A549 (cell line): Measurements from ENCODE around the gene GDAP2. TPM values are rescaled to one million over a fixed set of nuclear protein-coding genes. Genes with fewer than 3 reads are reported as not detected.

Experiments used
- ATAC-seq, 2 experiments: fragments of 200-7000 bp in 1 of 2; fragments of >200 bp in 1 of 2; cut with Nextera tagmentation in 1 of 2; cut with Tn5 transposase in 1 of 2; 3 replicates each; pipeline versions ENCODE4 v1.8.0 to v1.9.1; 2018 to 2020; ENCODE audit warnings: mild to moderate bottlenecking in 1 of 2, moderate library complexity in 1 of 2
- CTCF ChIA-PET: fragments of 300-600 bp; sonication (Branson Sonifier 250); formaldehyde crosslinking; extraction: SDS; loops from one replicate; lab custom pipeline; 2021; ENCODE audit warnings: antibody characterized with exemption, inconsistent platforms; lab: Yijun Ruan, JAX
- POLR2A ChIA-PET: fragments of 350-600 bp; formaldehyde crosslinking; extraction: SDS; loops from one replicate; lab custom pipeline; 2021; ENCODE audit warnings: antibody characterized with exemption, inconsistent platforms; lab: Yijun Ruan, JAX
- DNase-seq, 2 experiments: peaks; one replicate each; pipeline versions ENCODE4 v3.0.0 to v3.0.0-alpha.2; 2011 to 2016; ENCODE audit warnings: low read depth in 1 of 2, low spot score in 1 of 2
- FAIRE-seq: peaks from 2 replicates; lab custom pipeline; 2011; peaks lifted over from hg19 to GRCh38; lab: Jason Lieb, UNC
- H3K27ac ChIP-seq, 2 experiments: fragments of >200 bp; sonication (Bioruptor Twin); formaldehyde crosslinking; 3 replicates each; pipeline ENCODE4 v1.5.1; 2016 to 2017
- H3K4me1 ChIP-seq: fragments of >200 bp; sonication (Bioruptor Twin); formaldehyde crosslinking; 3 replicates; pipeline ENCODE4 v1.6.1; 2016
- H3K4me2 ChIP-seq: fragments of >200 bp; sonication (Bioruptor Twin); formaldehyde crosslinking; 3 replicates; pipeline ENCODE4 v1.6.1; 2016
- H3K4me3 ChIP-seq: fragments of >200 bp; sonication (Bioruptor Twin); formaldehyde crosslinking; 3 replicates; pipeline ENCODE4 v1.5.1; 2016
- H3K9me3 ChIP-seq: fragments of >200 bp; sonication (Bioruptor Twin); formaldehyde crosslinking; 3 replicates; pipeline ENCODE4 v1.6.1; 2016
- BHLHE40 ChIP-seq: IDR thresholded peaks from 2 replicates; pipeline ENCODE4 v1.6.1; 2012; ENCODE audit warnings: low read depth, low read length, inconsistent platforms
- CBX2 ChIP-seq: fragments of 200-600 bp; sonication (generic); IDR thresholded peaks from 2 replicates; pipeline ENCODE4 v1.6.1; 2016; ENCODE audit warnings: low read depth, mild to moderate bottlenecking, borderline replicate concordance
- CBX8 ChIP-seq: fragments of 200-600 bp; sonication (generic); IDR thresholded peaks from 2 replicates; pipeline ENCODE4 v1.6.1; 2016
- EHF ChIP-seq: fragments of 250-450 bp; sonication (Bioruptor Pico); IDR thresholded peaks from 2 replicates; pipeline ENCODE4 v1.5.0; 2020; ENCODE audit warnings: mild to moderate bottlenecking
- FOSL2 ChIP-seq, 2 experiments: fragments of 450-650 bp in 1 of 2; fragments of >200 bp in 1 of 2; sonication (Bioruptor Twin) in 1 of 2; formaldehyde crosslinking; IDR thresholded peaks; 2 replicates each; pipeline versions ENCODE4 v1.5.0 to v1.6.1; 2016 to 2020; ENCODE audit warnings: mild to moderate bottlenecking in 1 of 2, moderate library complexity in 1 of 2
- FOXS1 ChIP-seq: fragments of 250-450 bp; sonication (Bioruptor Pico); IDR thresholded peaks from 2 replicates; pipeline ENCODE4 v1.5.0; 2020; ENCODE audit warnings: mild to moderate bottlenecking, moderate library complexity
- GATA3 ChIP-seq: IDR thresholded peaks from 2 replicates; pipeline ENCODE4 v1.6.1; 2012; ENCODE audit warnings: borderline replicate concordance
- HEYL ChIP-seq: fragments of 250-450 bp; sonication (Bioruptor Pico); IDR thresholded peaks from 2 replicates; pipeline ENCODE4 v1.8.0; 2021; ENCODE audit warnings: mild to moderate bottlenecking, moderate library complexity
- HMGXB4 ChIP-seq: fragments of 250-450 bp; sonication (Bioruptor Pico); IDR thresholded peaks from 2 replicates; pipeline ENCODE4 v1.5.0; 2021; ENCODE audit warnings: mild to moderate bottlenecking, moderate library complexity, borderline replicate concordance
- HOXA7 ChIP-seq: fragments of 250-450 bp; sonication (Bioruptor Pico); IDR thresholded peaks from 2 replicates; pipeline ENCODE4 v1.5.0; 2020; ENCODE audit warnings: mild to moderate bottlenecking, moderate library complexity
- JUN ChIP-seq, 2 experiments: fragments of >200 bp; sonication (Bioruptor Twin); formaldehyde crosslinking; IDR thresholded peaks; 2 replicates in 1 of 2; 3 replicates in 1 of 2; pipeline ENCODE4 v1.6.1; 2016 to 2017
- JUNB ChIP-seq: fragments of >200 bp; sonication (Bioruptor Twin); formaldehyde crosslinking; IDR thresholded peaks from 2 replicates; pipeline ENCODE4 v1.6.1; 2016
- KDM1A ChIP-seq: fragments of 200-600 bp; sonication (generic); IDR thresholded peaks from 2 replicates; pipeline ENCODE4 v1.6.1; 2016; ENCODE audit warnings: low read depth, mild to moderate bottlenecking
- KDM5A ChIP-seq: fragments of 200-600 bp; sonication (generic); IDR thresholded peaks from 2 replicates; pipeline ENCODE4 v1.6.1; 2016; ENCODE audit warnings: antibody characterized with exemption, mild to moderate bottlenecking
- MAFK ChIP-seq: fragments of 450-650 bp; IDR thresholded peaks from 2 replicates; pipeline ENCODE4 v1.6.1; 2014; ENCODE audit not compliant: partially characterized antibody
- MYC ChIP-seq: IDR thresholded peaks from 2 replicates; pipeline ENCODE4 v1.6.1; 2012; ENCODE audit warnings: mild to moderate bottlenecking, inconsistent platforms, low read length, improper control_type of control experiment, borderline replicate concordance
- PHF8 ChIP-seq: fragments of 200-600 bp; sonication (generic); IDR thresholded peaks from 2 replicates; pipeline ENCODE4 v1.6.1; 2016; ENCODE audit warnings: low read depth, mild to moderate bottlenecking, antibody characterized with exemption, moderate library complexity, borderline replicate concordance
- POLR2A ChIP-seq: IDR thresholded peaks from 2 replicates; pipeline ENCODE4 v1.6.1; 2012; ENCODE audit warnings: mild to moderate bottlenecking, low read length
- POLR2AphosphoS2 ChIP-seq: conservative IDR thresholded peaks from 2 replicates; pipeline ENCODE4 v1.6.1; 2012; ENCODE audit warnings: low read length, improper control_type of control experiment, inconsistent platforms
- RAD21 ChIP-seq, 2 experiments: fragments of >200 bp in 1 of 2; sonication (Bioruptor Twin) in 1 of 2; formaldehyde crosslinking in 1 of 2; IDR thresholded peaks in 1 of 2; conservative IDR thresholded peaks in 1 of 2; 2 replicates in 1 of 2; 3 replicates in 1 of 2; pipeline ENCODE4 v1.6.1; 2012 to 2018; ENCODE audit warnings: inconsistent platforms in 1 of 2
- RCOR1 ChIP-seq: fragments of 150-350 bp; IDR thresholded peaks from 2 replicates; pipeline ENCODE4 v1.6.1; 2014; ENCODE audit warnings: antibody characterized with exemption, low read length, low read depth
- SMC3 ChIP-seq: fragments of >200 bp; sonication (Bioruptor Twin); formaldehyde crosslinking; IDR thresholded peaks from 3 replicates; pipeline ENCODE4 v1.6.1; 2018; ENCODE audit warnings: inconsistent platforms
- SREBF2 ChIP-seq: fragments of 450-650 bp; IDR thresholded peaks from 2 replicates; pipeline ENCODE4 v1.6.1; 2014; ENCODE audit warnings: mild to moderate bottlenecking, moderate library complexity
- WGBS: methylation state at CpG from one replicate; pipeline ENCODE4 v1.1.6; 2017; ENCODE audit errors: missing lambda C conversion rate; 5-methylcytosine and 5-hydroxymethylcytosine counted together
- polyA plus RNA-seq, 4 experiments: library from polyadenylated mRNA; depleted of rRNA in 3 of 4; stranded (reverse); fragments of >200 nt; fragmentation: RNase III in 1 of 4; extraction: RNeasy Plus Mini Kit Qiagen cat#74134 plus additional on column Dnase treatment in 1 of 4; gene quantifications; 2 replicates in 3 of 4; 3 replicates in 1 of 4; pipeline ENCODE4 v1.2.3, GENCODE V29; 2011 to 2017
- TF ChIP-seq, protein P1 (sequence below): IDR thresholded peaks from 2 replicates; pipeline ENCODE4 v1.6.1; 2012
- TF ChIP-seq, protein P2 (sequence below): IDR thresholded peaks from 2 replicates; pipeline ENCODE4 v1.6.1; 2012
- TF ChIP-seq, protein P3 (sequence below): fragments of 200-600 bp; sonication (generic); IDR thresholded peaks from 2 replicates; pipeline ENCODE4 v1.6.1; 2016; ENCODE audit warnings: antibody characterized with exemption, mild to moderate bottlenecking, moderate library complexity

Gene GDAP2
- polyA plus RNA-seq, 2 of the 4 experiments (the other 2 are of a cell fraction): 6.7 to 21.2 TPM

- DNase-seq (no peak), ATAC-seq (no peak), FAIRE-seq (no peak)
- POLR2A ChIA-PET: no interaction called here
- peak overlapping the region in 1 of 2 experiments; percentile 31; a peak in 1 of 6 replicates for H3K27ac ChIP-seq
- no peak overlapping the region for H3K4me2 ChIP-seq
- H3K4me3 ChIP-seq: no peak overlapping the region
- peaks cover 26% of the 10 kb centered on the region for H3K4me1 ChIP-seq
- TF ChIP-seq, protein P1, sequence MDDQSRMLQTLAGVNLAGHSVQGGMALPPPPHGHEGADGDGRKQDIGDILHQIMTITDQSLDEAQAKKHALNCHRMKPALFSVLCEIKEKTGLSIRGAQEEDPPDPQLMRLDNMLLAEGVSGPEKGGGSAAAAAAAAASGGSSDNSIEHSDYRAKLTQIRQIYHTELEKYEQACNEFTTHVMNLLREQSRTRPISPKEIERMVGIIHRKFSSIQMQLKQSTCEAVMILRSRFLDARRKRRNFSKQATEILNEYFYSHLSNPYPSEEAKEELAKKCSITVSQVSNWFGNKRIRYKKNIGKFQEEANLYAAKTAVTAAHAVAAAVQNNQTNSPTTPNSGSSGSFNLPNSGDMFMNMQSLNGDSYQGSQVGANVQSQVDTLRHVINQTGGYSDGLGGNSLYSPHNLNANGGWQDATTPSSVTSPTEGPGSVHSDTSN: no peak
- TF ChIP-seq FOSL2 (IDR thresholded peaks at IDR 0.05): no peak
- no peak for TF ChIP-seq FOSL2 (CRISPR knock-in tag; IDR thresholded peaks at IDR 0.05)
- TF ChIP-seq, protein P2, sequence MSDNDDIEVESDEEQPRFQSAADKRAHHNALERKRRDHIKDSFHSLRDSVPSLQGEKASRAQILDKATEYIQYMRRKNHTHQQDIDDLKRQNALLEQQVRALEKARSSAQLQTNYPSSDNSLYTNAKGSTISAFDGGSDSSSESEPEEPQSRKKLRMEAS: no peak
- no peak for TF ChIP-seq FOXS1 (CRISPR knock-in tag)
- no peak for TF ChIP-seq KDM1A
- no peak for TF ChIP-seq BHLHE40
- no peak for TF ChIP-seq RAD21 (conservative IDR thresholded peaks at IDR 0.05 in 1 of 2, IDR thresholded peaks at IDR 0.05 in 1 of 2)
- TF ChIP-seq HMGXB4 (CRISPR knock-in tag): no peak
- no peak for TF ChIP-seq KDM5A
- no peak for TF ChIP-seq JUN (IDR thresholded peaks at IDR 0.05)
- no peak for TF ChIP-seq SMC3
- TF ChIP-seq POLR2AphosphoS2: no peak
- TF ChIP-seq MYC: no peak
- TF ChIP-seq RCOR1: no peak
- no peak for TF ChIP-seq CBX2
- TF ChIP-seq SREBF2: no peak
- TF ChIP-seq MAFK: no peak
- no peak for TF ChIP-seq HOXA7
- no peak for TF ChIP-seq POLR2A
- TF ChIP-seq EHF (CRISPR knock-in tag): no peak
- TF ChIP-seq, all 56 proteins: peak for 0
- CTCF ChIA-PET: no interaction called here
- 87% methylated on average over 4 of the region's 4 CpGs for whole genome bisulfite sequencing
- no peaks in the 10 kb centered on the region for H3K9me3 ChIP-seq
Observed at GRCh38 chr1:117828201-117828600, 101.2 kb downstream of the GDAP2 start.

- Histone ChIP-seq H3K4me1 (peaks cover 35% of the 10 kb centered on the region), H3K9me3 (no peaks in the 10 kb centered on the region), H3K4me2 (peak overlapping the region; percentile 49), H3K4me3 (no peak overlapping the region), H3K27ac (peak overlapping the region; percentile 53 to 70; a peak in 5 of 6 replicates)
- ChIA-PET POLR2A (no interaction called here), CTCF (interaction anchor here (1.6 kb wide), 1 partner anchor 313 kb away, joined by 3 read pairs; no protein-coding TSS in a partner anchor)
- TF ChIP-seq PHF8 (no peak), GATA3 (no peak), FOSL2 (IDR thresholded peaks at IDR 0.05) (peak; percentile 69), FOSL2 (CRISPR knock-in tag; IDR thresholded peaks at IDR 0.05) (peak; percentile 65), CBX8 (no peak), MYC (no peak), JUNB (peak; percentile 44), CBX2 (no peak), MAFK (no peak), KDM1A (no peak), JUN (IDR thresholded peaks at IDR 0.05) (no peak), HEYL (CRISPR knock-in tag) (no peak)
- TF ChIP-seq, protein P3, sequence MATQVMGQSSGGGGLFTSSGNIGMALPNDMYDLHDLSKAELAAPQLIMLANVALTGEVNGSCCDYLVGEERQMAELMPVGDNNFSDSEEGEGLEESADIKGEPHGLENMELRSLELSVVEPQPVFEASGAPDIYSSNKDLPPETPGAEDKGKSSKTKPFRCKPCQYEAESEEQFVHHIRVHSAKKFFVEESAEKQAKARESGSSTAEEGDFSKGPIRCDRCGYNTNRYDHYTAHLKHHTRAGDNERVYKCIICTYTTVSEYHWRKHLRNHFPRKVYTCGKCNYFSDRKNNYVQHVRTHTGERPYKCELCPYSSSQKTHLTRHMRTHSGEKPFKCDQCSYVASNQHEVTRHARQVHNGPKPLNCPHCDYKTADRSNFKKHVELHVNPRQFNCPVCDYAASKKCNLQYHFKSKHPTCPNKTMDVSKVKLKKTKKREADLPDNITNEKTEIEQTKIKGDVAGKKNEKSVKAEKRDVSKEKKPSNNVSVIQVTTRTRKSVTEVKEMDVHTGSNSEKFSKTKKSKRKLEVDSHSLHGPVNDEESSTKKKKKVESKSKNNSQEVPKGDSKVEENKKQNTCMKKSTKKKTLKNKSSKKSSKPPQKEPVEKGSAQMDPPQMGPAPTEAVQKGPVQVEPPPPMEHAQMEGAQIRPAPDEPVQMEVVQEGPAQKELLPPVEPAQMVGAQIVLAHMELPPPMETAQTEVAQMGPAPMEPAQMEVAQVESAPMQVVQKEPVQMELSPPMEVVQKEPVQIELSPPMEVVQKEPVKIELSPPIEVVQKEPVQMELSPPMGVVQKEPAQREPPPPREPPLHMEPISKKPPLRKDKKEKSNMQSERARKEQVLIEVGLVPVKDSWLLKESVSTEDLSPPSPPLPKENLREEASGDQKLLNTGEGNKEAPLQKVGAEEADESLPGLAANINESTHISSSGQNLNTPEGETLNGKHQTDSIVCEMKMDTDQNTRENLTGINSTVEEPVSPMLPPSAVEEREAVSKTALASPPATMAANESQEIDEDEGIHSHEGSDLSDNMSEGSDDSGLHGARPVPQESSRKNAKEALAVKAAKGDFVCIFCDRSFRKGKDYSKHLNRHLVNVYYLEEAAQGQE: no peak
- DNase-seq (peak; percentile 43 to 54), FAIRE-seq (no peak), ATAC-seq (peak; percentile 90 to 93)
- WGBS: 9% methylated on average over 1 of the region's 1 CpG
Observed at GRCh38 chr1:117826540-117827078, 102.8 kb downstream of the GDAP2 start.
